Choroid plexus epithelial cell (primary cell): ENCODE measurements around the gene CASP3.

Experiments
- DNase-seq: peaks from one replicate; pipeline ENCODE4 v3.0.0-alpha.2; 2010; ENCODE audit warnings: low read depth
- H3K4me3 ChIP-seq: 2 replicates; pipeline ENCODE4 v1.5.1; 2011; ENCODE audit warnings: low read depth, mild to moderate bottlenecking, control low read depth, low read length, moderate library complexity
- CTCF ChIP-seq: conservative IDR thresholded peaks from 2 replicates; pipeline ENCODE4 v1.5.1; 2011; ENCODE audit warnings: low read depth, mild to moderate bottlenecking, control low read depth, inconsistent platforms, low read length, moderate library complexity

Gene CASP3

GRCh38 chr4:184591070-184591677, 58.1 kb downstream of the CASP3 start:
- DNase-seq = no peak
- H3K4me3 ChIP-seq = no peak overlapping the region
- TF ChIP-seq CTCF = no peak

GRCh38 chr4:184590196-184590595, 59.1 kb downstream of the CASP3 start:
- DNase-seq = no peak
- no peak overlapping the region for H3K4me3 ChIP-seq
- no peak for TF ChIP-seq CTCF

- DNase-seq = peak; percentile 59
- TF ChIP-seq CTCF = no peak
- no peak overlapping the region for H3K4me3 ChIP-seq
Observed at GRCh38 chr4:184588893-184589292, 60.4 kb downstream of the CASP3 start.

GRCh38 chr4:184587701-184588100, 61.5 kb downstream of the CASP3 start:
- no peak overlapping the region for H3K4me3 ChIP-seq
- DNase-seq = no peak

GRCh38 chr4:184587221-184587620, 62.0 kb downstream of the CASP3 start:
- no peak overlapping the region for H3K4me3 ChIP-seq
- no peak for TF ChIP-seq CTCF
- no peak for DNase-seq

More at GRCh38 chr4:184587701-184588100, 61.5 kb downstream of the CASP3 start:
- no peak for TF ChIP-seq CTCF

GRCh38 chr4:184583738-184584502, 65.3 kb downstream of the CASP3 start:
- no peak overlapping the region for H3K4me3 ChIP-seq
- DNase-seq = no peak
- no peak for TF ChIP-seq CTCF
